ENCODE measurements around the gene CHST8.

CHST8 gene

DNA sequence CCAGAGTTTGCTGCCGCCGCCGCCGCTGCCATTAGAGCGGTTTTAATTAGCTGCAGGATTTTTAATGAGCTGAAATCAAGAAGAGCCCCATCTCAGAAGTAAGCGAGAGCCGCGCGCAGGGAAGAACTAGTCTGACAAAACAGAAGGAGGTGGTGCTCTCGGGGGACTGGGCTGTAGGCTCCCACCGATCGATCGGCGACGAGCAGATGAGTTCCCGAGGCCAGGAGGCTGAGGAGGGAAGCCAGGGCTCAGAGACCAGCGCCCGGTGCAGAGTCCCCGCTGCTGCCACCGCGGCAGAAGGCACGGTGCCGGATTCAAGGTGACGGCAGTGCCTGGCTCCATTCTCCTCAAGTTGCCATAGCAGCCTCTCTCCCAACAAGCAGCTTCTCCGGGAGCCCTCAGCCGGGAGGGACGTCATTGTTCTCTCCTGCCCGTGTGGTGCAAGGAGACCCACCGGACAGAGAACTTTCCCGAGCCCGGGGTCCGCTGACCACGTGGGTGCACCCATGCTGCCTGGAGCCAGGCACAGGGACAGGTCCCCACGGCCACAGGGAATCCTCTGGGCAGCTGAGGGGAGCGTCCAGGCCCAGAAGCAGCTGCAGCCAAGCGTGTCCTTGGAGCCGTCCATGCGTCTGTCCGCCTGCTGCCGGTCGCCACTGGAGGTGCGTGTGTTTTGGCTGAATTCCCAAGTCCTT lies 62.9 kb downstream of the CHST8 start:
- TF ChIP-seq CTCF (IDR thresholded peaks at IDR 0.05; ENCODE audit: low read depth, low read length, missing control alignments): no peak
- no peak overlapping the region for H3K4me3 ChIP-seq (replicated peaks; ENCODE audit: low read depth, low read length)
- no peak for DNase-seq (ENCODE audit: extremely low read depth, low read depth)

DNA sequence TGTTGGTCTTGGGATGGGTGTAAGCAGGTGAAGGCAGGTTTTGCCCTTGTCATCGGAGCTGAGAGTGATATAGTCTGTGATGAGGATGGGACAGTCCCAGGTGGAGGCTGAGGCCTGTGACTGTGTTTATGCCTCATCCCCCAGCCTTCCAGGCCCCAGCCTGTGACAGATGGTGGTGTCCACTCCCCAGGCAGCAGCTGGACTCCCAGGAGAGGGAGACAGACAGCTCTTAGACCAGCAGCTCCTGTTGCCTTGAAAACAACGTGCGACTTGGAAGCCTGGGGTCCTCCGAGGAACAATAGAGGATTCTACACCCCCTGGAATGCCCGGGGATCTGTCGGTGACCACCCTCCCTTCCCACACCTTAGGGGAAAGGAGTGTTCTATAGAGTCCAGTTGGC lies 63.8 kb downstream of the CHST8 start:
- DNase-seq (ENCODE audit: extremely low read depth, low read depth): no peak
- TF ChIP-seq CTCF (IDR thresholded peaks at IDR 0.05; ENCODE audit: low read depth, low read length, missing control alignments): no peak
- H3K4me3 ChIP-seq (replicated peaks; ENCODE audit: low read depth, low read length): no peak overlapping the region

GRCh38 chr19:33686262-33686661 lies 64.5 kb downstream of the CHST8 start:
- no peak for DNase-seq (ENCODE audit: extremely low read depth, low read depth)
- TF ChIP-seq CTCF (IDR thresholded peaks at IDR 0.05; ENCODE audit: low read depth, low read length, missing control alignments): no peak
- no peak overlapping the region for H3K4me3 ChIP-seq (replicated peaks; ENCODE audit: low read depth, low read length)

- no peak overlapping the region for H3K4me3 ChIP-seq (replicated peaks; ENCODE audit: low read depth, low read length)
- no peak for TF ChIP-seq CTCF (IDR thresholded peaks at IDR 0.05; ENCODE audit: low read depth, low read length, missing control alignments)
- DNase-seq (ENCODE audit: extremely low read depth, low read depth): no peak
Measured at GRCh38 chr19:33686687-33687480, 65.1 kb downstream of the CHST8 start.

- no peak for DNase-seq (ENCODE audit: extremely low read depth, low read depth)
- no peak for TF ChIP-seq CTCF (IDR thresholded peaks at IDR 0.05; ENCODE audit: low read depth, low read length, missing control alignments)
- H3K4me3 ChIP-seq (replicated peaks; ENCODE audit: low read depth, low read length): no peak overlapping the region
Measured at GRCh38 chr19:33687481-33688170, 65.9 kb downstream of the CHST8 start.

DNA sequence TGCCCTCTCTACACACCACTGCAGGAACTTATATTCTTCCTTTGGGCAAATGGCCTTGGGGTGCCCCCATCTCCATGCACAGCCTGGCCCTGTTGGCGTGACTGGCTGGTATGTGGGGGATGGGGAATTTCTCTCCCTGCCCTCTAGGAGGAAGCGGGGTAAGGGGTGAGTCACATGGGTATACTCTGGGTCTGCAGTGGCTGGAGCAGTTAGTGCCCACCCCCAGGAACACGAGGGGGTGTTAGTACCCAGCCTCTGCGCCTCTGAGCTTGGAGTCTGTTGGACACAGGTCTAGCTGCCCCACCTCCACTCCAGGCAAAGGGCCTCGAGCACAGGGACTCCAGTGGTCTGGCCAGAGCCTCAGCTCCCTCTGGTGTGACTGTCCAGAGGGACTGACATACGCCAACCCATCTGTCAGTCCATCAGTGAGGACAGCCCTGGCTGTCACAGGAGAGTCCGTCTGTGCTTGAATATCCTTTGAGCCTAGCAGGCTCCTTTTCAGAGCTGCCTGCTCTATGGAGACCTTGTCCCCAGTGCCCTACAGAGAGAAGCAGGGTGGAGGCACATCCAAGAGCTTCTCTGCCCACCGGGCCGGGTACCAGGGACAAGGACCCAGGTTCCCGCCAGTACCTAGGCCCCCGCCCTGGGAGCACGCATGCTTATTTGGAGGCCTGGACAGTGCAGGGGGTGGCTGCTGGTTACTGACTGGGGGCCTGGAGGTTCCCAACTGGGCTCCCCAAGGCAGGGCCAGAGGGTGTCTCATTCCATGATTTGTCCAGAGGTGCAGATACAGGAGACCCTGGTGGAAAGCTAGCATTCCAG lies 66.6 kb downstream of the CHST8 start:
- no peak overlapping the region for H3K4me3 ChIP-seq (replicated peaks; ENCODE audit: low read depth, low read length)
- no peak for TF ChIP-seq CTCF (IDR thresholded peaks at IDR 0.05; ENCODE audit: low read depth, low read length, missing control alignments)
- no peak for DNase-seq (ENCODE audit: extremely low read depth, low read depth)

Data from HFF-Myc (cell line).